M059J (cell line): ENCODE results near the gene SNURF. TPM values are rescaled to one million over a fixed set of nuclear protein-coding genes. Genes with fewer than 3 reads are reported as not detected.
"Not testable (repeated sequence)": the region's sequence is repeated elsewhere in the genome, so short reads cannot be mapped to it uniquely, and the experiment has no call there.

Experiments used
- DNase-seq: peaks from one replicate; pipeline ENCODE4 v3.0.0-alpha.2; 2012; ENCODE audit warnings: low read depth
- total RNA-seq: library from RNA; depleted of rRNA; stranded (reverse); fragments of >200 nt; shearing (Covaris generic); gene quantifications from 2 replicates; pipeline ENCODE4 v1.2.3, GENCODE V29; 2014; rRNA removed

The SNURF gene, protein sequence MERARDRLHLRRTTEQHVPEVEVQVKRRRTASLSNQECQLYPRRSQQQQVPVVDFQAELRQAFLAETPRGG
- total RNA-seq, result 3.0 and 7.0 TPM in 2 replicates

DNA sequence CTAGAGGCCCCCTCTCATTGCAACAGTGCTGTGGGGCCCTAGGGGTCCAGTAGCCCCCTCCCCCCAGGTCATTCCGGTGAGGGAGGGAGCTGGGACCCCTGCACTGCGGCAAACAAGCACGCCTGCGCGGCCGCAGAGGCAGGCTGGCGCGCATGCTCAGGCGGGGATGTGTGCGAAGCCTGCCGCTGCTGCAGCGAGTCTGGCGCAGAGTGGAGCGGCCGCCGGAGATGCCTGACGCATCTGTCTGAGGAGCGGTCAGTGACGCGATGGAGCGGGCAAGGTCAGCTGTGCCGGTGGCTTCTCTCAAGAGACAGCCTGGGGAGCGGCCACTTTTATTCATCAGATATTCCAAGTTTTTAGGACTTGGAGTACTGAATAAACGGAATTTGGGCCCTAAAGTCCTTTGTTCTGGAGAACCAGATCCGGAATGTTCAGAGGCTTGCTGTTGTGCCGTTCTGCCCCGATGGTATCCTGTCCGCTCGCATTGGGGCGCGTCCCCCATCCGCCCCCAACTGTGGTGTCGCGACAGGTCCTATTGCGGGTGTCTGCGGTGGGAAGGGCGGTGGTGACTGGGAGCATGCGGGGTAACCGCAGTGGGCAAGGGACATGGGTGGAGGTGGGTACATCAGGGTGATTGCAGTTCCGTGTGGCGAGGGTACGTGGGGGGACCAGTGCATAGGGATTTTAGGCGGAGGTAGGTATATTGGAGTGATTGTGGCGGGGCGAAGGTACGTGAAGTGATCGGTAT, at the start of gene SNURF, which contains the start of gene SNRPN:
Gene SNURF, plus strand, starts transcription at position 205 of the 748 bp plus-strand sequence. Its CDS starts 62 bp downstream, at position 267.
Gene SNRPN, plus strand, starts transcription at position 205 of the 748 bp plus-strand sequence. CDS start 19,467 bp downstream, outside the sequence.
- peak; percentile 78 for DNase-seq

DNA sequence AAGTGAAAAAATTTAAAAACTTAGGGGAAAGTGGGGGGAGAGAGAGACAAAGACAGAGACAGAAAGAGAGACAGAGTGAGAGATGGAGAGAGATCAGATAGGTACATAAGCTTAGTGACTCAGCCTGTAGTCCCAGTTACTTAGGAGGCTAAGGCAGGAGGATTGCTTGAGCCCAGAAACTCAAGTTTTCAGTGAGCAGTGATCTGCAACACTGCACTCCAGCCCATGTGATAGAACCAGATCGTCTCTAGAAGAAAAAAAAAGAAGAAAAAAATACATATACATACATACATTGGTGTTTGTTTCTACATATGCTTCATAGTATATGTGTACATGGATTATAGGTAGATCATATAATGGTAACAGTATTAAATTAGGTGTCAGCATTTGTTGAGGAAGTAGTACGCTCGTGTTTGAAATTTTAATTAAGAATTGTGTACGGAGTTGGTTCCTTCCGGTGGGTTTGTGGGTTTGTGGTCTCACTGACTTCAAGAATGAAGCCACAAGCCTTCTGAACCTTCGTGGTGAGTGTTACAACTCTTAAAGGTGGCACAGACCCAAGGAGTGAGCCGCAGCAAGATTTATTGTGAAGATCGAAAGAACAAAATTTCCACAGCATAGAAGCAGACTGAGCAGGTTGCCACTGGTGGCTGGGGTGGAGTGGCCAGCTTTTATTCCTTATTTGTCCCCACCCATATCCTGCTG, 38.3 kb upstream of the SNURF start:
- DNase-seq, result no peak

DNA sequence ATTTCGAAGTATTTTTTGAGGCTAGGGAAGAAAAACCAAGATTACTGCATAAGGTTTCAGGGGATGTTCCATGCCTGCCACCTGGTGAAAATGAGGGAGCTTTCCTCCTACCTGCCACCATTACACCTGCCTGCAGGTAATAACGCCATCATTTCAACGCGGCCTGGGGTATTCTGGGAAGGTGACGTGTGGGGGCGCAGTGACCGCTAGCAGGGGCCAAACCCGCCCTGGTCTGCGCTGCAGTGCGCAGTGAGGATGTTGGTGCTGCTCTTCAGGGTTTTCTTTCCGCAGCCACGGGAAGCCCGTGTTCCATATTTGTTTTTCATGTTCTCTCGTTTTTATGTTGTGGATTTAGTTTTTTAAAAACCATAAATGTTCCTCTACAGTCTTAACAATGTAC, 37.4 kb upstream of the SNURF start:
- DNase-seq, result no peak

DNA sequence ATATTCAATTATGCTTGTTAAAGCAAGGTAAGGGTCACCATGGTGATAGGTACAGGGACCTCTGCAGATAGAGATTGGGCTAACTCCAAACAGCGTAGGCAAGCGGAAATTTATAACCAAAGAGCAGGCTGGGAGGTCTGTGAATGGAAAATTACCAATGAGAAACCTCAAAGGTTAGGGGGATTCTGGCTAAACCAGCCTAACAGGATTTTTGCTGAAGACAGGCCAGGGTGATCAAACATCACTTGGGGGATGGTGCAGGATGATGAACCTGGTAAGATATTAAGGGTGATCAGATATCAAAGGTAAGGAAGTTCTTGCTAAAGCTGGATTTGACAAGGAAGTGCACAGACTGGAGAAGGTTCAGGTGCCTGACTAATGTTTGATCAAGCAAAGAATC, 35.3 kb upstream of the SNURF start:
- DNase-seq, result no peak

DNA sequence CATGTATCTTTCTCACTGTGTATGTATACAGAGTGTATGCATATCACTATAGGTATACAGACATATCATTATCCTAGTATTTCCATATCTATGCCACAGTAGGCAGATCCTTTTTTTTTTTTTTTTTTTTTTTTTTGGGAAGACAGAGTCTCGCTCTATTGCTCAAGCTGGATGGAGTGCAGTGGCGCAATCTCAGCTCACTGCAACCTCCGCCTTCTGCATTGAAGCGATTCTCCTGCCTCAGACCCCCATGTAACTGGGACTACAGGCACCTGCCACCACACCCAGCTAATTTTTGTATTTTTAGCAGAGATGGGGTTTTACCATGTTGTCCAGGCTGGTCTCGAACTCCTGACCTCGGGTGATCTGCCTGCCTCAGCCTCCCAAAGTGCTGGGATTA, 32.0 kb upstream of the SNURF start:
- not testable (repeated sequence) for DNase-seq

DNA sequence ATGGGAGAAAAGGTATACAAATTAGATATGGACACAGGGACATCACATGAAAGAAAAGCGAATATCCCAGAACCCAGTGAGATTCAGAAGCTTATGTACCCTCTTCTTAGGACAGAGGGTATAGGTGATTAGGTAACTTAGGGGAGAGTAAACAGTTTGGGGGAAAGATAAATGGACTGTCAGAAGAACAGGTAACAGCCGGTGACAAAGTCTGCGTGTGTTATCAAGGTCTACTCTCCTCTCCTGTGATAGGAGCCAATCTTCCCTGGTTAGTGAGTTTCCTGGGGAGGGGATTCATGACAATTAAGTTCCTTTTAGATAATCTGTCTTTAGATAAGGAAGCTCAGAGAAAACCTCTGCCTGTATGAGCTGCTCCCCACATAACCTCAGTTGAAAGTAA, 30.6 kb upstream of the SNURF start:
- no peak for DNase-seq

DNA sequence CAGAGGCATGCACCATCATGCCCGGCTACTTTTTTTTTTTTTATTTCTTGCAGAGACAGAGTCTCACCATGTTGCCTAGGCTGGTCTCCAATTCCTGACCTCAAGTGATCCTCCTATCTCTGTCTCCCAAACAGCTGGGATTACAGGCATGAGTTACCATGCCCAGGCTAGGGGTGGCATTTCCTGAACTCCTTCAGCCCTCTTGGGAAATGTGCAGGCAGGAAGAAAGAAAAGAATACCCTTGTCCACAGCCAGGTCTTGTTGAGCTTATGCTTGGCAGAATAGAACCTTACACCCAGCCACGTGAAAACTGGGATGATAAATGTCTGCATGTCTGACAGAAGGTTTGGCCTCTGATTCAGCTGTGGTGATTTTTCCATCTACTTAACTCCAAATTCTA, 30.2 kb upstream of the SNURF start:
- DNase-seq, result no peak

DNA sequence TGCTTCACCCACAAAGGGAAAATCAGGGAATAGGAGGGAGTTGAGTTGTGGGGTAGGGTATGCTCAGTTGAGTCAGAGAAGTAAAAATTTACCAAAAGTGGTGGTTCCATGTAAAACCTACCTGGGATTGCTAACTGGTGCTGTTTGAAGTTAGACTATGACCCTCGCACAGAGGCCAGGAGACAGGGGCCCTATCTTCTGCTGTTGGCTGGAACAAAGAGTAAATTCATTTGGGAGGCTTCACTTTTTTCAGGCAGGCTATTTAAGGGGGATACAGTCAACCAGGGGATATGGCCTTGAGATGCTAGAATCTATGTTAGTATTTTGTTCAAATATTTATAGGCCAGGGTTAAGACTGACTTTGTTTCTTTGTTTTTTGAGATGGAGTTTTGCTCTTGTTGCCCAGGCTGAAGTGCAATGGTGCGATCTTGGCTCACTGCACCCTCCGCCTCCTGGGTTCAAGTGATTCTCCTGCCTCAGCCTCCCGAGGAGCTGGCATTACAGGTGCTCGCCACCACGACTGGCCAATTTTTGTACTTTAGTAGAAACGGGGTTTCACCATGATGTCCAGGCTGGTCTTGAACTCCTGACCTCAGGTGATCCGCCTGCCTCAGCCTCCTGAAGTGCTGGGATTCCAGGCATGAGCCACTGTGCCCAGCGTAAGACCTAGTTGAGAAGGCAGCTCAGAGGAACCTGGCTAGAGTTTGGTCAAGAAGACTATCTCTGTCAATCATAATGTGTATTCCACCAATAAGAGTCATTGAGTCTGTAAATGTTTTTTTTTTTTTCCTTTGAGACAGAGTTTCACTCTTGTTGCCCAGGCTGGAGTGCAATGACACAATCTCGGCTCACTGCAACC, 22.7 kb upstream of the SNURF start:
- not testable (repeated sequence) for DNase-seq

DNA sequence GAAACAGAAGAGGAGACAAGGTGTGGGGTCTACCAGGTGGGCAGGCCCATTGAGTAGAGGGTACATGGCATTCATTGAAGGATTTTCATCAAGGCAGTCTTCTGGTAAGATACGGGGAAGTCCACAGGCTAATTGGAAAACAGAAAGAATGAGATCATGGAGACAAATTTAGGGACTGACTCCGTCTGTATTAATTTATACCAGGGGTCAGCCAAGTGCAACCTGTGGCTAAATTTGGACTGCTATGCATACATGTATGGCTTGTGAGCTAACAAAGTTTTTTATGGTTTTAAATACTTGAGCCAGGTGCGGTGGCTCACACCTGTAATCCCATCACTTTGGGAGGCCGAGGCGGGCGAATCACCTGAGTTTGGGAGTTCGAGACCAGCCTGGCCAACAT, 21.1 kb upstream of the SNURF start:
- no peak for DNase-seq

DNA sequence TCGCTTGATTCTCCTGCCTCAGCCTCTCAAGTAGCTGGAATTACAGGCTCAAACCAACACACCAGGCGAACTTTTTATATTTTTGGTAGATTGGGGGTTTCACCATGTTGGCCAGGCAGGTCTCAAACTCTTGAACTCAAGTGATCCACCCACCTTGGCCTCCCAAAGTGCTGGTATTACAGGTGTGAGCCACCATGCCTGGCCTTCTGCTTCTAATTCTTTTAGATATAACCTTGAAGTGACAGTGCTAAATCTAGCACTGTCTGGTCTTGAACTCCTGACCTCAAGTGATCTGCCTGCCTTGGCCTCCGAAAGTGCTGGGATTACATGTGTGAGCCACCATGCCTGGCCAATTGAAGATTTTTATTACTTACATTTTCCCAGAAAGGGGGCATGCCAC, 16.6 kb upstream of the SNURF start:
- not testable (repeated sequence) for DNase-seq

DNA sequence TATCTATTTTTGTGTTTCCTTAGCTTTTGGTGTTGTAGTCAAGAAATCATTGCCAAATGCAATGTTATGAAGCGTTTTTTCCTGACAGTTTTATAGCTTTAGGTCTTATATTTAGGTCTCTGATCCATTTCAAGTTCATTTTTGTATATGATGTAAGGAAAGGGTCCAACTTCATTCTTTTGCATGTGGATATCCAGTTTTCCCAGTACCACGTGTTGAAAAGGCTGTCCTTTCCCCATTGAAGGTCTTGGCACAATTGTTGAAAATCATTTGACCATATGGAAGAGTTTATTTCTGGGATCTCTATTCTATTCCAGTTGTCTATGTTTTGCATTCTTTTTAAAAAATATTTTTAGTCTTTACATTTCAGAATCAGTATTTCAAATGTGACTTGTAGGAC, 14.6 kb upstream of the SNURF start:
- DNase-seq, result no peak

DNA sequence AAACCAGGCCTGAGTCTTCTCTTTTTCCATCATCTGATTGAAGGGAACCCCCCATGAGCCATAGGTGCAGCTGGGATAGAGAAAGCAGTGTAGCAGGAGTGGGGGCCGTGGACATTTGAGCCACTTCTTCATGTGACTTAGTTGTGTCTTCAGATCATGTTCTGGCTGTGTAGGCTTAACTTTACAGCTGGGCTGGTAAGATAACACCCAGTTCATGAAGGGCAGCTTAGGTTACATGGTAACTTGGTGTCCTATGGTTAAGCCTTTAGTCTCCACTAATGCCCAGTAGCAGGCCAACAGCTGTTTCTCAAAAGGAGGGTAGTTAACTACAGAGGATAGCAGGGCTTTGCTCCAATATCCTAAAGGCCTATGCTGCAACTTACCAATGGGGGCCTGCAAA, 11.4 kb upstream of the SNURF start:
- DNase-seq, result no peak

DNA sequence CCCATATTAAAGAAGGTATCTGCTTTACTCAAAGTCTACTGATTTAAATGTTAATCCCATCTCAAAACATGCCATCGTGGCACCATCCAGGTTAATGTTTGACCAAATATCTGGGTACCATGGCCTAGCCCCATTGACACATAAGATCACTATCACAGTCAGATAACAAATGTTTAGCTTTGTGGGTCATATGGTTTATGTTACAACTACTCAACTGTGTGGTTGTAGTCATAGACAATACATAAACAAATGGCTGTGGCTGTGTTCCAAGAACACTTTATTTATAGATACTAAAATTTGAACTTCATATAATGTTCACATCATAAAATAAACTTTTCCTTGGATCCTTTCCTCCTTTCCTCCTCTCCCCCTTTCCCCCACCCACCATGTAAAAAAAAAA, 9.8 kb upstream of the SNURF start:
- peak; percentile 5 for DNase-seq

DNA sequence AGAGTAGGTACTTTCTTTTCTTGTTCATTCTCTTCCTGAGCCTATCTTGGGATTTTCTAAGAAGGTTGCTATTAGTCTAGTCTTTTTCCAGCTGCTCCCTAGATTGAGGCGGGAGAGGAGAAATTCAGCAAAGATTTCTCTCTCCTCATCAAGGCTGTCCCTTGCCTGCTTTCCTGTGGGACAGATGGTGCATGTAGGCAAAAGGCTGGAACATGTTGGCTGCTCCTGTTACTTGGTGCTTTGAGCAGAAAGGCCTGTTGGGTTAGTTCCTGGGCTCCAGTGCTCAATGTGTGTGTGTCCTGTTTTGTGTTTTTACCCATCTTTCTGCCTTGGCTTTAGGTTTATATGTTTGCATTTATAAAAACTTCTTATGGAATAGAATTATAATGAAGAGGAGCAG, 9.1 kb upstream of the SNURF start:
- no peak for DNase-seq

DNA sequence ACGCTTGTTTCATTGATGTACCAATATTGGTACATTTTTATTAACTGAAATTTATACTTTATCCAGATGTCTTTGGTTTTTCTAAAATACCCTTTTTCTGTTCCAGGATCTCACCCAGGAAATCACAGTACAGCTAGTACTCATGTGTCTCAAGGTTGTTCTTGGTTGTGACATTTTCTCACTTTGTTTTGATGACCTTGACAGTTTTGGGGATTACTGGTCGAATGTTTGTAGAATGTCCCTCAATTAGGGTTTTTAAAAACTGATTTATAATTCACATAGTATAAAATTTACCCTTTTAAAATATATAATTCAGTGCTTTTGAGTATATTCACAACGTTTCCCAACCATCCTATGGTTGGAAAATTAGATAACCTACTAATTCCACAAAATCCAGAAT, 6.3 kb upstream of the SNURF start:
- no peak for DNase-seq

DNA sequence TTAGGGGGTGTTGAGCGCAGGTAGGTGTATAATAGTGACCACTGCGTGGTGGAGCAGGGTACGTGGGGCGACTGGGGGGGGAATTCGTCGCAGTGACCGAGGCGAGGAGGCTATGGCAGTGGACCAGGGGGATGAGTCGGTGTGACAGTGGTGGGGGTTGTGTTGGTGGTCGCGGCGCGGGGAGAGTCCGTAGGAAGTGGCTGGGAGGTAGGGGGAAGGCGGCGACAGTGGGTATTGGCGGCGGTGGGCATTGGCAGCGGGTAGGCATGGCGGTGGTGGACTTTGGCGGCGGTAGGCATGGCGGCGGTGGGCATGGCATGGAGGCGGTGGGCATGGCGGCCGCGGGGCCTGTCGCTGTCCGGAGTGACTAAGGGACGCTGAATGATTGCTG, 739 bp downstream of the SNURF start:
- DNase-seq, result peak; percentile 1

DNA sequence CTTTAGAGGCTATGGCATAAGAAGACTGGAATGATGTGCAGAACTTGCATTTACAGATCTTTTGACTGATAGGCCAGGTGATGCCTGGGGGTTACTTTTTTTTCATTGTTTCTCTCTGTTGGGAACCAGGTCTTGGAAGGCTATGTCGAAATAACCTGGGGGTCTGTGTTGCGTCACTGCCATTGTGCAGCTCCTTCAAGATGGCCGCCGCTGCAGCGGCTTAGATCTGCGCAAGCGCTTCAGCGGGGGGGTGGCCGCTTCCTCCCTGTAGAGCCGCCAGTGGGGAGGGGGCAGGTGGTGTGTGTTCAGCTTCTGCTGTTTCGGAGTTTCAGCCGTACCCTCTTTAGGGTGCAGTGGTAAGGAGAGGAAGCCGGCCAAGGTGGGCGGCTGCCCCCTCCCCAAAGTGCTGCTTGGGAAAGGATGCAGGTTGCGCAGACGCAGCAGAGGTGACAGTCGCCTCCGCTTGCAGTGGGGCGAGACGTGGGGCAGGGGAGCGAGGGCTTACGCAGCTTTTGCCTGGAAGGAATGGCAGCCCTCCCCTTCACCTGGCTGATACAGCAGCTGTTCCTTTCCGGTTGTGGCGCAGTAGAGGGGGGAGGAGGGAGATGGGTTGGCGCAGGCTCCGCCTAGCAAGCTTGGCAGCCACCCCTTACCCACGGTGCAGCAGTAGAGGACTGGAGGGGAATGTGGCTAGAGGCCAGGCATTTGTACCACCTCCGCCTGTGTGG, 1.5 kb downstream of the SNURF start:
- peak; percentile 83 for DNase-seq

DNA sequence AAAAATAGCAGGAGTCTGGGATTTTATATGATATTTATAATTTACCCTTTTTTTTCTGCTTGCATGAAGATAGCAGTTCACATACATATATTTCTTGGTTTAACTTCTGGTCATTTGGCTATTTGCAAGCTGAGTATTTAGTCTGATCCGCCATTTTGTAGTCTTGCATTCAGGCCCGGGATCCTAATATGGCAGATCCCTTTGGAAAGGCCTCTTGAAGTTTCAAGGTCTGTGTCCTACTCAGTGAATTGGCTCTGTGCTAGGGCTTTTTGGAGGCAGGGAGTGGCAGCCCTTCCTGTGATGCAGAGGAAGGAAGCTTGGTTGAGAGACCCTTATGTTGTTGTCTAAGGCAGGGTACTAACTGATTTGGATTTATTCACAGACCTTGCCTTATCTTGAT, 2.9 kb downstream of the SNURF start:
- DNase-seq, result no peak

DNA sequence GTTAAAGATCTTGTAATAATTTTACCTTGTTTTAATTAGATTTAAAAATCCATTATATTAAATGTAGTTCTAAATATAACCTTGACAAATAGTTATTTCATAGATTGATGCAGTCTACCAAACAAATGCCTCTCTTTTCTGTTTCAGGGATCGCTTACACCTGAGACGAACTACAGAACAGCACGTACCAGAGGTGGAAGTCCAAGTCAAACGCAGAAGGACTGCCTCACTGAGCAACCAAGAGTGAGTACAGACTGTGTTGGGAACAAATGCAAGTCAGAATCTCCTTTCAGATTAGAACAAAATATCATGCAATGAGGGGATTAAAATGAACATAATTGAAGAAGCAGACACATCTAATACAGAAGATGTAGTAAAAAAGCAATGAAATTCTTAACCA, 7.2 kb downstream of the SNURF start:
- DNase-seq, result no peak

DNA sequence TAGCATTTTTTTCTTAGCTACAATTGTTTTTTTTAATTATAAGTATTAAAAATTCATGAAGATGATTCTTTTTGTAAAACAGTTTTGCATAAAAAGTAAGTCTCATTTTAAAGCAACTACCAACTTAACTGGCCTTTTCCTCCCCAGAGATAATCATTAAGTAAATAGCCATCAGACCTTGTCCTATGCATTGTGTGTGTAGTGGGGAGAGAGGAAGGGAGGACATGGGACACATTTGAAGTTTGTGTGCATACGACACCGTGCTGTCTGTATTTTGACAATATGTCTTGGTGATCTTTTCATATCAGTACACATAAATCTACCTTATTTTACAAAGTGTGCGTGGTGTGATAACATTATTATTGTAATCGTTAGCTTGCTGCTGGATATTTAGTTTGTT, 8.1 kb downstream of the SNURF start:
- DNase-seq, result no peak

DNA sequence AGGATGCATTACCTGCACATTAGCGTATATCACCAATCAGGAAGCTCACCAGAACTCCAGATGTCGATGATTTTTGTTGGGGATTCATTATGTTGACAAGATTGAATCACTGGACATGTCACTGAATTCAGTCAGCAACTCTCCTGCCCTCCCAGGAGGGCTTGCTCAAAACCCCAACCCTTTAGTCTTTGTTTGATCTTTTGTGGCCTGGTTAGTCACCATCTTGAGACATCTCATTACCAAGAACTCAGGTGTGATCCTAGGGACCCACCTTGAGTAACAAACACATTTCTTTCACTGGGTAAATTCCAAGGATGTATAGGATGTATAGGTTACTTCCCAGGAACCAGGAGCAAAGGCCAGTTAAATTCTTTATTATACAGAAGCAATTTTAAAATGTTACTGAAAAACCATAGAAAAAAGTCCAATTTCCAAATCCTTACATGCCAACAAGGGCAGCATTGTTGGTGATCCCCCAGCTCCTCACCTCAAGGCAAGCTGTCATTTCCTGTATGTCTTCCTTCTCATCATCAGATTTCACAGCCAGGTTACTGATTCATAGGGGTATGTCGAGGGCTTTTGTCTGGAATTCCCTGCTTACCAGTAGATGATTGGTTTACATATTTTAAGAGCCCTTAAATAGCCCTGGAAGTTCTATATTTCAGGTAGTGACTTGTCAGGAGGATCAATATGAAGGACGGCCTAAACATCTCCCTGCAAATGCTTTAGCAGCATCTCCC, 11.7 kb downstream of the SNURF start:
- no peak for DNase-seq
